GM21381 (cell line): ENCODE data around the gene CTF1.

Source experiments
- ATAC-seq: cut with Tn5 transposase; IDR thresholded peaks from one replicate; pipeline ENCODE4 v1.9.1; 2021; ENCODE audit warnings: mild to moderate bottlenecking, moderate library complexity; ENCODE audit not compliant: unreplicated experiment

Gene CTF1

GRCh38 chr16:30904114-30904780, 7.8 kb downstream of the CTF1 start:
- no peak for ATAC-seq

DNA sequence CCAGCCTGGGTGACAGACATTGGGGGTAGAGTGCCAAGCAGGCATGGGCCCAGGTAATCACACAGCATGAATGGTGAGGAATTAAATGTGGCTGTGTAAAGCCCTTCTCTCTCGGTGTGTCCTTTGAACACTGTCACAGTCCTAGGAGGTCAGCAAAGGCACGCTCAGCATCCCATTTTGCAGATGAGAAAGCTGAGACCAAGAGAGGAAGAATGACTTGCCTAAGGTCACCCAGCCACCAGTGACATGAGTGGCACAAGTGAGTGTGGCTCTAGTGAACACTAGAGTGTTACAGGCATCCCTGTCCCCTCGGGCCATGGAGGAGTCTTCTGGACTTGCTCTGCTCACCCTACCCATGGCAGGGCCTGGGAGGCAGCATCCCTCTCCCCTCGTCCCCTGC, 10.7 kb downstream of the CTF1 start:
- ATAC-seq: no peak

- ATAC-seq: no peak
Observed at GRCh38 chr16:30910427-30911029, 14.1 kb downstream of the CTF1 start.

GRCh38 chr16:30912794-30913412, 16.5 kb downstream of the CTF1 start:
- ATAC-seq: no peak

GRCh38 chr16:30914830-30915229, 18.4 kb downstream of the CTF1 start:
- no peak for ATAC-seq

DNA sequence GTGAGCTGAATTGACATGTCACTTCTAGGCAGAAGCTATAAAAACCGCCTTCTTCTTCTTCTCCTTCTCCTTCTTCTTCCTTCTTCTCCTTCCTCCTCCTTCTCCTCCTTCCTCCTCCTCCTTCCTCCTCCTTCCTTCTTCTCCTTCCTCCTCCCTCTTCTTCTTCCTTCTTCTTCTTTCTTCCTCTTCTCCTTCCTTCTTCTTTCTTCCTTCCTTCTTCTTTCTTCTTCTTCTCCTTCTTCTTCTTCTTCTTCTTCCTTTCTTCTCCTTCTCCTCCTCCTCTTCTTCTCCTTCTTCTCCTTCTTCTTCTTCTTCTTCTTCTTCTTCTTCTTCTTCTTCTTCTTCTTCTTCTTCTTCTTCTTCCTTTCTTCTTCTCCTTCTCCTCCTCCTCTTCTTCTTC, 22.2 kb downstream of the CTF1 start:
- ATAC-seq: no peak

GRCh38 chr16:30920891-30921290, 24.5 kb downstream of the CTF1 start:
- ATAC-seq: no peak

DNA sequence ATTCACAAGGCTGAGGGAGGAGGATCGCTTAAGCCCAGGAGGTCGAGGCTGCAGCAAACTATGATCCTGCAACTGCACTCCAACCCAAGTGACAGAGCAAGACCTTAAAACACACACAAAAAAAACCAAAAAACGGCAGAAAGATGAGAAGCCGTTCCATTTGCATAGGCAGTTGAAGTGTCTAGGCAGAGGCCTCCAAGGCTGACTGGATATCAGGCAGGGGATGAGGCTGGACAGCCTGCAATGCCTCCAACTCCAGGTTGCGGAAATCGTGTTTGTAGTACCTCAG, 25.0 kb downstream of the CTF1 start:
- no peak for ATAC-seq

DNA sequence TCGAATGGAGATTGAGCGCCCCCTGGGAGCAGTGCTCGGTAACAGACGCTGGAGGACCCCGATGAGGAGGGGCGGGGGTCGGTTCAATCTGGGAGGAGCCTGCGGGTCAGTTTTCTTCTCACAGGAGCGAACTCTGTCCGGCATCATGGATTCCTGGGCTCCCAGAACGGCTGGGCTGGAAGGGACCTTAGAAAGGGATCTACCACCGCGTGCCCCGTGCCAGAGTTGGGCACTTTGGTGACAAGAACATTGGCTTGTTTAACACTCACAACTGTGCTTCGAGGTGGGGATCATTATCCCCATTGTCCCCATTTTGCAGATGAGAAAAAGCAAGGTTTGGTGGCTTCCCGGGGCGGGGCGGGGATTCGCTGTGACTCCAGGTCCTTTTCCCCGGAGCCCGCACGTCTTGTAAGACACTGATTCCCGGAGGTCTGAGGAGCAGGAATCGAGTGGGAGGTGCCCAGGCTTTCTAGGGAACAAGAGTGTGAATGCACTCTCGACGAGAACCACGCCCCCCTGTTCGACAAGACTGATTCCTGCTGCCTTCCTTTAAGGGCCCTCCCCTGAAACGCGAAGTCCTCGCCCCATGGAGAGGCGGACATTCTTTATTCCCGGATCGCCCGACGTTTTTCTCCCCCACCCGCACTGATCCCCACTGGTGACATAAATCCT, 25.5 kb downstream of the CTF1 start:
- peak; percentile 1 for ATAC-seq

GRCh38 chr16:30922420-30922959, 26.1 kb downstream of the CTF1 start:
- ATAC-seq: peak; percentile 67

- peak; percentile 64 for ATAC-seq
Observed at GRCh38 chr16:30922960-30923535, 26.6 kb downstream of the CTF1 start.

DNA sequence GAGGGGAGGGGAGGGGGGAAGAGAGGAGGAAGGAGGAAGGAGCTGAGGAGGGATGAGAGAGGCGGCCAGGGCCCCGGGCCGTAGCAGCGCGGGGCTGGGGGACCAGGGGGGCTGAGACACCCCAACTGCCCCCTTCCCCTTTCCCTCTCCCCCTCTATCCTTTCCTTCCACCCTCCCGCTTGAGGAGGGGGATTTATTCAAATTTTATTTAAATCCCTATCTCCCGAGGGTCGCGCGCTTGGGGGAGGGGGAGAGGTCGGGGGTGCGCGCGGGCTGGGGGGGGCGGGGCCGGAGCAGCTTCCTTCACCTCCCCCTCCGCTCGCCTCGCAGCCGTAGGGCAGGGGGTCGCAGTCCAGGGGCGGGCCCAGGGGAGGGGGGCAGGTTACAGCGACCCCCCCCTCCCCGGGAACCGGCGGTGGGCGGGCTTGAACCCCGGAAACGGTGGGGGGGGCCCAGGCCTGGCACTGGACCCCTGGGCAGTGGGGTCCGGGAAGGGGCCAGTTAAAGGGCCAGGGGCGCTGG, 27.2 kb downstream of the CTF1 start, which contains the start of gene FBXL19:
TSS of gene FBXL19 (plus strand) at position 19 of the 522 bp plus-strand sequence. CDS start 2,183 bp downstream, outside the sequence.
- no peak for ATAC-seq

DNA sequence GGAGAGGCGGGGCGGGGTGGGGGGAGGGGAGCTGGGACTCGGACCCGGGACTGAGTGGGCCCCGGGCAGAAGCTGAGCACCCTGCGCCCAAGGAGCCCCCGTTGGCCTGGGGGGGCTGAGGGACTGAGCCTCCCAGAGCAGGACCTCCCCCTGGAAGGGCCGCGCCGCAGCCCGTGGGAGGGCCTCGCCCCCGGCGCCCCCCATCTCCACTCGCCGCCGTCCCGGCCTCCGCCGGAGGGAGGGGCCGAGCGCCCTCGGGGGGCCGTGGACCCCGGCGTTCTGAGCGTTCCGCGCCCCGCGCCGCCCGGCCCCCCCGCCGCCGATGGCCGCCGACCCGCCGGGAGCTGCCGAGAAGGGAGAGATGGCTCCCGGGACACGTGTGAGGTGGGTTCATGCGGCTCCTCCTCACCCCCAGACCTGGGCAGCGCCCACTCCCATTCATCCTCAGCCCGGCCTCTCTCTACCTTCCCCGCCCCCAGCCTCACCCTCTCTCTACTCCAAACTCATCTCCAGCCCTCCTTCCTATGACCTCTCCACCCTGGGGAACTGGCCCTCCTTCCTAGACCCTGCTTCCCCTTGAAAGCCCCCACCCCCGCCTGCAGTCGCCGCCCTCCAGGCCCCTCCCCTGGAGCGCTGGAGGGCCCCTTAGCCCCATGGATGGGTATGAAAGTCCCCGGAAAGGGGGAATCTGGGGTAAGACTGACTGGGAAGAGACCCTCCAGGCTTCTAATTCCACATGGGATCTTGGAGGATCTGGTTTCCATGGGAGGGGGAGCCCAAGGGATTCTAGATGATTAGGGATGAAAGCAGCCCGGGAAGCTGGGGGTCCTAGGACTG, 27.9 kb downstream of the CTF1 start:
- no peak for ATAC-seq

DNA sequence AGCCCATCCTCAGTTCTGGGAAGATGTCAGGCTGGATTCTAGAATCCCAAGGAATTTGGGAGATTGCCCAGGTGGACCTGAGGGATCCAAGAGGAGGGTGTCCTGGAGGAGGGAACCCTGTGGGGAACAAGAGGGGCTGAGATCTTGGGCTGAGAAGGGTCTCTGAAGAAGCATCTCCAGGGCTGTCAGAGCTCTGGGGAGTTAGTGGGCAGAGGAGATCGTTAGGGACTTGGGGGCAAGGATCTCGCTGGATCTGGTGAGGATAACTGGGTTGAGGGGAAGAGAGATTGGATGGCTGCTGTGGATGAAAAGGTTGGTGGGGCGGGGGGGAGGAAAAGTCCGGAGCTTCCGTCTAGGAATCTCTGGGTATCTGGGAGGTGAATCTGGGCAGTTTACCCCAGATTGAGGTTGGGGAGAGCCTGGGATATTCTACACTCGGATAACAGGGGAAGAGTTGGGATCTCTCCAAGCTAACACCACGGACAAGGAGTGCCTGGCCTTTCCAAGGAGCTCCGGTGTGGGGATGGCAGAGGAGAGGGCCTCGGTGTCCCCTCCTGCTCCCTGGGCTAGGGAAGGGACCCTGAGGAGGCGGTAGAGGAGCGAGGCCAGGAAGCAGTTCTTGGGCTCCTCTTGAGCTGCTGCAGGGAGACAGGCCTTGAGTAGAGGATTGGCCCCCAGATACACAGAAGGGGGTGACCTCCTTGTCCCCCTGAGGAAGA, 28.7 kb downstream of the CTF1 start:
- no peak for ATAC-seq

- no peak for ATAC-seq
Observed at GRCh38 chr16:30925632-30925987, 29.2 kb downstream of the CTF1 start.

- no peak for ATAC-seq
Observed at GRCh38 chr16:30925995-30926811, 29.8 kb downstream of the CTF1 start.

- no peak for ATAC-seq
Observed at GRCh38 chr16:30926937-30927788, 30.7 kb downstream of the CTF1 start.
